Kidney epithelial cell (primary cell): ENCODE measurements around the gene KDM2B. TPM values are rescaled to one million over a fixed set of nuclear protein-coding genes. Genes with fewer than 3 reads are reported as not detected.

ENCODE experiments used
- DNase-seq: peaks from one replicate; pipeline ENCODE4 v3.0.0-alpha.2; 2010; ENCODE audit warnings: low read depth
- H3K27me3 ChIP-seq: 2 replicates; pipeline ENCODE4 v1.6.0; 2011; ENCODE audit warnings: low read length; ENCODE audit not compliant: control insufficient read depth, insufficient read depth
- H3K36me3 ChIP-seq: 2 replicates; pipeline ENCODE4 v1.5.1; 2011; ENCODE audit warnings: low read length; ENCODE audit not compliant: control insufficient read depth, insufficient read depth
- H3K4me3 ChIP-seq: 2 replicates; pipeline ENCODE4 v1.5.1; 2011; ENCODE audit warnings: low read depth, mild to moderate bottlenecking, control low read depth, low read length
- total RNA-seq: library from RNA; depleted of rRNA; stranded (reverse); fragments of >200 nt; gene quantifications from 2 replicates; pipeline ENCODE4 v1.2.3, GENCODE V29; 2015
- TF ChIP-seq, protein P1 (sequence below): IDR thresholded peaks from 2 replicates; pipeline ENCODE4 v1.5.1; 2011; ENCODE audit warnings: mild to moderate bottlenecking, moderate library complexity, low read length, control low read depth, inconsistent platforms; ENCODE audit not compliant: insufficient read depth, poor library complexity, severe bottlenecking

The KDM2B gene
- total RNA-seq, 1 donor from 2014 or later: 34.7 TPM

DNA sequence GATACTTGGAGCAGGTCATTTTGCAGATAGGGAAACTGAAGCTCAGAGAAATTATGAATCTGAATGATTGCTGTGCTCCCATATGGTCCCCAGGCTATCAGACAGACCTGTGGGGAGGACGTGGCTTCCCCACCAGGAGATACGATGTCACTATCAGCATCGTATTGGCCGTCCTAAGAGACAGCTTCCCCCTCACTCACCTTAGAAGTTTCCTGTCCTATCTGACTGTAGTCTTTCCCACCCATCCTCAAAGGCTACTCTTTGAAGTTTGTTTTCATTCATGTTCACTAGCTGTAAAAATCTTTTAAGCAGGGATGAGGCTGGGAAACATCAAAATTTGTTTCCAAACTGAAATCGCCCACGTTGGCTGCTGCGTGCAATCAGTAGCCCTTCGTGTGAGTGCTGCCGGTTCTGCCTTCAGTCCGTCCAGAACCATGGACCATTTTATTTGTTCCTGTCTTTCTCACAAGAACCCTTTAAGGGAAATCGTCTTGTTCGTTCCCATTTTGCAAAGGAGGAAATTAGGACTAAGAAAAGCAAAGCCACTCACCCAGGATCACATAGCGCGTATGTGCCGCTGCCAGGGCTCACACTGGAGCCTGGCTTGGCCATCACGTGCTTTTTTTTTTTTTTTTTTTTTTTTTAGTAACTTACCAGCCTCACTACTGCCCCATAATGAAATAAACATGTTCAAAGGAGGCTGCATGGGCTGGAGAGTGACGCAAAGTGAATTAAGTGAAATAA is 1.0 kb upstream of the KDM2B start:
- TF ChIP-seq, protein P1, sequence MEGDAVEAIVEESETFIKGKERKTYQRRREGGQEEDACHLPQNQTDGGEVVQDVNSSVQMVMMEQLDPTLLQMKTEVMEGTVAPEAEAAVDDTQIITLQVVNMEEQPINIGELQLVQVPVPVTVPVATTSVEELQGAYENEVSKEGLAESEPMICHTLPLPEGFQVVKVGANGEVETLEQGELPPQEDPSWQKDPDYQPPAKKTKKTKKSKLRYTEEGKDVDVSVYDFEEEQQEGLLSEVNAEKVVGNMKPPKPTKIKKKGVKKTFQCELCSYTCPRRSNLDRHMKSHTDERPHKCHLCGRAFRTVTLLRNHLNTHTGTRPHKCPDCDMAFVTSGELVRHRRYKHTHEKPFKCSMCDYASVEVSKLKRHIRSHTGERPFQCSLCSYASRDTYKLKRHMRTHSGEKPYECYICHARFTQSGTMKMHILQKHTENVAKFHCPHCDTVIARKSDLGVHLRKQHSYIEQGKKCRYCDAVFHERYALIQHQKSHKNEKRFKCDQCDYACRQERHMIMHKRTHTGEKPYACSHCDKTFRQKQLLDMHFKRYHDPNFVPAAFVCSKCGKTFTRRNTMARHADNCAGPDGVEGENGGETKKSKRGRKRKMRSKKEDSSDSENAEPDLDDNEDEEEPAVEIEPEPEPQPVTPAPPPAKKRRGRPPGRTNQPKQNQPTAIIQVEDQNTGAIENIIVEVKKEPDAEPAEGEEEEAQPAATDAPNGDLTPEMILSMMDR: no peak
- Histone ChIP-seq H3K36me3 (no peaks in the 10 kb centered on the region), H3K27me3 (no peaks in the 10 kb centered on the region), H3K4me3 (no peak overlapping the region)
- DNase-seq: no peak

DNA sequence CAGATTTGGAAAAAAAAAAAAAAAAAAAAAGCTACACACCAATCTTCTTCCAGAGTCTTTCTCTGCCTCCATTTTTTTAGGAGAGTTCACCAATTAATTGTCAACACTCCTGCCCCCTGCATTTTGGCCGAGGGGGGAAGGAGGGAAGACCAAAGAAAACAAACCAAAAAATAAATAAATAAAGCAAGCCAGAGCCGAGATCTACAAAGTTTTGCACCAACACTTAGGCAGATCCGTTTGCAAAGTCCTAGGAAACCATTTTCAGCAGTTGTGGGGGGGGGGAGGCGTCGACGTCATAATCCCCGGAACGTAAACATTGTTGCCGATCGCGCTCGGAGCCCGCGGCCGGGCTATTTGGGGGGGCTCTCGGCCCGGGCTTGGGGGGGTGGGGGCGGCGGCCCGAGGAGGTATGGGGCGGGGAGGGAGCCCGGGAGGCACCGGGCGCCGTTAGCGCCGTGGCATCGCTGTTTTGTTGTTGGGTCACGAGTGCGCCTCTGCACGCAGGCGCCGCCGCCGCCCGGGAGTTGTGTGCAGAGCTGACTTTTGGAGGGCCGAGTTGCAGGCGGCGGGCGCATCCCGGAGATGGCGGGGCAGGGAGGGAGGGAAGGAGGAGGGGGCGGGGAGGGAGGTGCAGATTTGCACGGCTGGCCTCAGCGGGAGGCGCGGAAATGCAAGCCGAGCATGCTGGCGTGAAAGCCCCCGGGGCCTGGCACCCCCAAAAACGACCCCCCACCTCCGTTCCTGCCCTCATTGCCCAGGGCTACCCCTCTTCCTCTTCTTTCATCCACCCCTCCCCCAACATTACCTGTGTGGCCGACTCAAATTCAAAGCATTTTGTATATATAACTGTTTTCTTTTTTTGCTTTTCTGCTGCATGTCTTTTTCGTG is 598 bp downstream of the KDM2B start:
- DNase-seq: no peak
- Histone ChIP-seq H3K36me3 (no peaks in the 10 kb centered on the region), H3K4me3 (peak overlapping the region; percentile 48), H3K27me3 (no peaks in the 10 kb centered on the region)
- TF ChIP-seq, protein P1: no peak

DNA sequence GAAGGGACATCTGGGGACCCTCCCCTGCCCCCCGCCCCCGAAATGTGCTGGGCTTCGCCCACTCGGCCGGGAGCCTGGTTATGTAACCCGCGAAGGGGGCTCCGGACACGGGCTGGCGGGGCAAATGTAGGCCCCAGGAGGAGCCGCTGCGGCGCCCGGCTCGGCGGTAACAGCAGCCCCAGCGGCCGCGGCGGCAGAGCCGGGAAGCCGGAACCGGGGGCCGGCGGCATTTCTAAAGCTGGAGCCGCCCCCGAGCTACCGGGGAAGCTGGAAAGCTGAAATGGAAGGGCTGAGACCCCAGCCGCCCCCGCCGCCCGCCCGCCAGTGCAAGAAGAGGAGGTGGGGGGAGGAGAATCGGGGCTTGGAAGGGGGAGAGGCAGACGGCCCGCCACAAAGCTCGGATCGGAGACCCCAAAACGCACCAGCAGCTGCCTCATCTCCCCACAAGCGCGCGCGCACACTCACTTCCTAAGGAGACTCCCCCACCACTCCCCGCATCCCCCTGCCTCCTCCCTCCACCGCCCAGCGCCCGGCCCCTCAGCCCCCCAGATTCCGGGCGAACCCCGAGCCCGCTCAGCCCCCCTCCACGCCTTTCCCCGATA is 1.5 kb downstream of the KDM2B start:
- Histone ChIP-seq H3K4me3 (peak overlapping the region; percentile 48), H3K36me3 (no peaks in the 10 kb centered on the region), H3K27me3 (no peaks in the 10 kb centered on the region)
- TF ChIP-seq, protein P1: no peak
- DNase-seq: no peak

DNA sequence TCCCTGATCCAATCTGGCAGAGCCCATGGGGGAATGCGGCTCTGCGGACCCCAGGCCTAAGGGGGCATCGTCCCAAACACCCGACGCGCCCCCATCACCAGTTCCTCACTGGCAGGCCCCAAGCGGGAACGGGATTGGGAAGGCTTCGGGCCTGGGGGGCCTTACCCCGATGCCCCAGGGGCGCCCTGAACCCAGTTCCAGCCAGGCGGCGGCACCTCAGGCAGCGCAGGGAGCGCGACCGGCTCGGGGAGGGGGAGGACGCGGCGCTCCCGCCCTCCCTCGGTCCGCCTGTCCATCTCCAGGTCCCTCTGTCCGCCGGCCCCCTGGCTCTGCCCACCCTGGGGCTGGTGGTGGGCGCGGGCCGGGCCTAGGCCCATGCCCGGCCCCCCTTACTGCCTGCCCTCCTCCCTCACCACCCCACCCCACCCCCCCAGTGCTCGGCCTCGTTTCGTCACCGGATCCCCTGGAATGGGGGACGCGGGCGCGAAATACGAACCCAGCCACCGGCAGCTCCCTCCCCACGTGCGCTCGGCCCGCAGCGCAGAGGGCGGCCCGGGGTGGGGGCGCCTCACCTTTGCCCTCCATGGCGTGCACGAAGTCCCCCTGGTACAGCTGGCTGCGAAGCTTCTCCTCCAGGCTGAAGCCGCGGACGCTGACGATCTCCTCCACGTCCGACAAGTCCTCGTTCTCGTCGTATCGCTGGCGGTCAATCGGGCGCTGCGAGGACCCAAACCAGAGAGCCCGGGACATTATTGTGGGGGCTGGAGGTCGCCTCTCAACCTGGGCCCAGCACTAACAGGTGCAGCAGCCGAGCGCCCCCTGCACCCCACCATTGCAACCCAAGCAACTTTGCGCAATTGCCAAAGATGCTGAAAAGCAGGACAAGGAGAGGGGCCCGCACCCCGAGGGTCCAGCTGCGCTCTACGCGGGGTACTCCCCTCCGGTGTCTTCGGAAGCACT is 2.3 kb downstream of the KDM2B start:
- Histone ChIP-seq H3K4me3 (peak overlapping the region; percentile 48), H3K27me3 (no peaks in the 10 kb centered on the region)
- no peak for DNase-seq

More for the DNA sequence above, 2.3 kb downstream of the KDM2B start:
- no peaks in the 10 kb centered on the region for H3K36me3 ChIP-seq
- TF ChIP-seq, protein P1: no peak
